Fibroblast of lung (primary cell): ENCODE results near the gene GARIN5A. TPM values are rescaled to one million over a fixed set of nuclear protein-coding genes. Genes with fewer than 3 reads are reported as not detected.

ENCODE experiments used
- DNase-seq, 2 donors: peaks; one replicate each; pipeline versions ENCODE4 v3.0.0 to v3.0.0-alpha.2; 2010; ENCODE audit warnings: low read depth in 2 of 2
- H2AFZ ChIP-seq: 2 replicates; pipeline ENCODE4 v1.5.1; 2012; ENCODE audit warnings: low read length, control low read depth, inconsistent platforms
- H3K27ac ChIP-seq: 2 replicates; pipeline ENCODE4 v1.5.1; 2011; ENCODE audit warnings: low read length, control low read depth; ENCODE audit not compliant: insufficient read depth
- H3K27me3 ChIP-seq: 2 replicates; pipeline ENCODE4 v1.5.1; 2011; ENCODE audit warnings: mild to moderate bottlenecking, low read length; ENCODE audit not compliant: control insufficient read depth, insufficient read depth
- H3K36me3 ChIP-seq: 2 replicates; pipeline ENCODE4 v1.5.1; 2011; ENCODE audit warnings: low read length; ENCODE audit not compliant: control insufficient read depth, insufficient read depth
- H3K4me1 ChIP-seq: 2 replicates; pipeline ENCODE4 v1.5.1; 2011; ENCODE audit warnings: low read length; ENCODE audit not compliant: control insufficient read depth, insufficient read depth; ENCODE audit errors: extremely low read depth
- H3K4me2 ChIP-seq: 2 replicates; pipeline ENCODE4 v1.5.1; 2011; ENCODE audit warnings: low read length, control low read depth; ENCODE audit not compliant: insufficient read depth; ENCODE audit errors: extremely low read depth
- H3K4me3 ChIP-seq, 4 experiments: fragments of 200-600 bp in 1 of 4; sonication (generic) in 1 of 4; replicated peaks in 1 of 4; 2 replicates each; pipeline ENCODE4 v1.5.1; 2011 to 2016; ENCODE audit warnings: low read length in 4 of 4, low read depth in 3 of 4, mild to moderate bottlenecking in 3 of 4, control low read depth in 2 of 4, inconsistent platforms in 1 of 4, mixed read lengths in 1 of 4; ENCODE audit not compliant: insufficient read depth in 1 of 4; ENCODE audit errors: control extremely low read depth in 1 of 4
- H3K79me2 ChIP-seq: 2 replicates; pipeline ENCODE4 v1.5.1; 2012; ENCODE audit warnings: mild to moderate bottlenecking, low read length, inconsistent platforms; ENCODE audit not compliant: control insufficient read depth, insufficient read depth
- H3K9ac ChIP-seq: 2 replicates; pipeline ENCODE4 v1.5.1; 2011; ENCODE audit warnings: mild to moderate bottlenecking, low read length, control low read depth; ENCODE audit not compliant: insufficient read depth
- H3K9me3 ChIP-seq: 2 replicates; pipeline ENCODE4 v1.5.1; 2012; ENCODE audit warnings: low read depth, low read length; ENCODE audit not compliant: control insufficient read depth, insufficient read depth
- H4K20me1 ChIP-seq: 2 replicates; pipeline ENCODE4 v1.5.1; 2011; ENCODE audit warnings: low read length; ENCODE audit not compliant: control insufficient read depth, insufficient read depth; ENCODE audit errors: extremely low read depth
- CTCF ChIP-seq, 2 donors: IDR thresholded peaks in 1 of 2; conservative IDR thresholded peaks in 1 of 2; 1 replicate in 1 of 2; 2 replicates in 1 of 2; pipeline ENCODE4 v1.5.1; 2011 to 2012; ENCODE audit warnings: low read length in 2 of 2, control low read depth in 1 of 2, inconsistent platforms in 1 of 2, low read depth in 1 of 2, mild to moderate bottlenecking in 1 of 2
- EZH2 ChIP-seq: IDR thresholded peaks from 2 replicates; pipeline ENCODE4 v1.5.1; 2012; ENCODE audit warnings: low read length, control low read depth, mild to moderate bottlenecking; ENCODE audit errors: missing control alignments
- polyA plus RNA-seq, 2 donors: library from polyadenylated mRNA; depleted of rRNA in 1 of 2; stranded (reverse) in 1 of 2; unstranded in 1 of 2; fragments of >200 nt; gene quantifications; 2 replicates each; pipeline ENCODE4 v1.2.1, GENCODE V29; 2011 to 2012; ENCODE audit warnings: missing spikeins in 1 of 2
- total RNA-seq: library from RNA; depleted of rRNA; stranded (reverse); fragments of >200 nt; gene quantifications from 2 replicates; pipeline ENCODE4 v1.2.1, GENCODE V29; 2014

GARIN5A gene
- total and polyA plus RNA-seq, 2 donors (not counting 1 experiment from before 2014, with no cell fraction given): 0.11 to 0.66 TPM

GRCh38 chr19:50501568-50502475 lies 25.2 kb upstream of the GARIN5A start:
- no peak for TF ChIP-seq EZH2
- no peak for TF ChIP-seq CTCF (conservative IDR thresholded peaks at IDR 0.05 in 1 of 2, IDR thresholded peaks at IDR 0.05 in 1 of 2; ENCODE audit: low read depth in 1 of 2, low read length in 2 of 2)
- no peak for DNase-seq
- Histone ChIP-seq H3K9me3 (no peaks in the 10 kb centered on the region), H3K79me2 (no peaks in the 10 kb centered on the region), H3K4me1 (no peaks in the 10 kb centered on the region), H3K4me2 (no peak overlapping the region), H3K27ac (no peak overlapping the region), H3K36me3 (no peaks in the 10 kb centered on the region), H4K20me1 (no peaks in the 10 kb centered on the region), H2AFZ (no peak overlapping the region), H3K27me3 (peaks cover 6% of the 10 kb centered on the region), H3K9ac (no peak overlapping the region), H3K4me3 (no peak overlapping the region)

GRCh38 chr19:50501186-50501567 lies 24.5 kb upstream of the GARIN5A start:
- H3K36me3 ChIP-seq: no peaks in the 10 kb centered on the region
- no peak overlapping the region for H3K27ac ChIP-seq
- H3K4me1 ChIP-seq: no peaks in the 10 kb centered on the region
- H3K27me3 ChIP-seq: peaks cover 6% of the 10 kb centered on the region
- H3K79me2 ChIP-seq: no peaks in the 10 kb centered on the region
- H3K4me2 ChIP-seq: no peak overlapping the region
- H3K4me3 ChIP-seq: no peak overlapping the region
- no peak for DNase-seq
- no peaks in the 10 kb centered on the region for H3K9me3 ChIP-seq
- H3K9ac ChIP-seq: no peak overlapping the region
- no peak overlapping the region for H2AFZ ChIP-seq
- no peaks in the 10 kb centered on the region for H4K20me1 ChIP-seq
- TF ChIP-seq EZH2 (no peak), CTCF (conservative IDR thresholded peaks at IDR 0.05 in 1 of 2, IDR thresholded peaks at IDR 0.05 in 1 of 2; ENCODE audit: low read depth in 1 of 2, low read length in 2 of 2) (no peak)

- Histone ChIP-seq H3K4me2 (no peak overlapping the region), H3K4me1 (no peaks in the 10 kb centered on the region), H3K9ac (no peak overlapping the region), H3K27ac (no peak overlapping the region), H3K27me3 (peaks cover 6% of the 10 kb centered on the region), H4K20me1 (no peaks in the 10 kb centered on the region), H3K4me3 (no peak overlapping the region), H3K36me3 (no peaks in the 10 kb centered on the region), H3K9me3 (no peaks in the 10 kb centered on the region), H3K79me2 (no peaks in the 10 kb centered on the region), H2AFZ (no peak overlapping the region)
- TF ChIP-seq CTCF (conservative IDR thresholded peaks at IDR 0.05 in 1 of 2, IDR thresholded peaks at IDR 0.05 in 1 of 2; ENCODE audit: low read depth in 1 of 2, low read length in 2 of 2) (no peak), EZH2 (no peak)
- no peak for DNase-seq
Measured at GRCh38 chr19:50500753-50501151, 24.1 kb upstream of the GARIN5A start.
